Endometrium (tissue), 2 donors: Measurements from ENCODE around the gene CD2.

ENCODE experiments used
- FAIRE-seq: peaks from 2 replicates; lab custom pipeline; 2012; peaks lifted over from hg19 to GRCh38; lab: Jason Lieb, UNC
- donor health status: control.
- donor health status: control.

CD2 gene

GRCh38 chr1:116754198-116754977 is at the start of gene CD2:
Gene CD2 (plus strand): TSS chr1:116754430. CDS start chr1:116754493, 63 bp downstream.
- FAIRE-seq = no peak

- FAIRE-seq = no peak
These were observed 48.1 kb upstream of the CD2 start for GRCh38 chr1:116706123-116706522.

- no peak for FAIRE-seq
These were observed 47.4 kb upstream of the CD2 start for GRCh38 chr1:116706841-116707240.

GRCh38 chr1:116708255-116708900 is 45.9 kb upstream of the CD2 start:
- FAIRE-seq = no peak

GRCh38 chr1:116709666-116710167 is 44.5 kb upstream of the CD2 start:
- FAIRE-seq = no peak

- FAIRE-seq = no peak
These were observed 43.6 kb upstream of the CD2 start for GRCh38 chr1:116710420-116711262.

- no peak for FAIRE-seq
These were observed 42.9 kb upstream of the CD2 start for GRCh38 chr1:116711263-116711840.

- no peak for FAIRE-seq
These were observed 41.7 kb upstream of the CD2 start for GRCh38 chr1:116712510-116712909.

- no peak for FAIRE-seq
These were observed 40.8 kb upstream of the CD2 start for GRCh38 chr1:116713474-116713873.

- no peak for FAIRE-seq
These were observed 37.8 kb upstream of the CD2 start for GRCh38 chr1:116716391-116716790.

- no peak for FAIRE-seq
These were observed 36.9 kb upstream of the CD2 start for GRCh38 chr1:116717318-116717717.

GRCh38 chr1:116720364-116721038 is 33.7 kb upstream of the CD2 start:
- FAIRE-seq = no peak

GRCh38 chr1:116721039-116721405 is 33.2 kb upstream of the CD2 start:
- no peak for FAIRE-seq

- FAIRE-seq = no peak
These were observed 32.7 kb upstream of the CD2 start for GRCh38 chr1:116721451-116722007.

- FAIRE-seq = no peak
These were observed 32.0 kb upstream of the CD2 start for GRCh38 chr1:116722016-116722838.

GRCh38 chr1:116724765-116725375 is 29.4 kb upstream of the CD2 start:
- FAIRE-seq = no peak

- no peak for FAIRE-seq
These were observed 28.4 kb upstream of the CD2 start for GRCh38 chr1:116725798-116726197.

GRCh38 chr1:116726872-116727820 is 27.1 kb upstream of the CD2 start:
- no peak for FAIRE-seq

GRCh38 chr1:116731439-116731838 is 22.8 kb upstream of the CD2 start:
- no peak for FAIRE-seq
